Choroid plexus epithelial cell (primary cell): ENCODE results near the gene PLCB2.

Experiments
- DNase-seq: peaks from one replicate; pipeline ENCODE4 v3.0.0-alpha.2; 2010; ENCODE audit warnings: low read depth
- H3K4me3 ChIP-seq: 2 replicates; pipeline ENCODE4 v1.5.1; 2011; ENCODE audit warnings: low read depth, mild to moderate bottlenecking, control low read depth, low read length, moderate library complexity
- TF ChIP-seq, protein P1 (sequence below): conservative IDR thresholded peaks from 2 replicates; pipeline ENCODE4 v1.5.1; 2011; ENCODE audit warnings: low read depth, mild to moderate bottlenecking, control low read depth, inconsistent platforms, low read length, moderate library complexity

The PLCB2 gene

GRCh38 chr15:40349163-40349562, 41.4 kb upstream of the PLCB2 start:
- DNase-seq: no peak
- H3K4me3 ChIP-seq: no peak overlapping the region
- TF ChIP-seq, protein P1, sequence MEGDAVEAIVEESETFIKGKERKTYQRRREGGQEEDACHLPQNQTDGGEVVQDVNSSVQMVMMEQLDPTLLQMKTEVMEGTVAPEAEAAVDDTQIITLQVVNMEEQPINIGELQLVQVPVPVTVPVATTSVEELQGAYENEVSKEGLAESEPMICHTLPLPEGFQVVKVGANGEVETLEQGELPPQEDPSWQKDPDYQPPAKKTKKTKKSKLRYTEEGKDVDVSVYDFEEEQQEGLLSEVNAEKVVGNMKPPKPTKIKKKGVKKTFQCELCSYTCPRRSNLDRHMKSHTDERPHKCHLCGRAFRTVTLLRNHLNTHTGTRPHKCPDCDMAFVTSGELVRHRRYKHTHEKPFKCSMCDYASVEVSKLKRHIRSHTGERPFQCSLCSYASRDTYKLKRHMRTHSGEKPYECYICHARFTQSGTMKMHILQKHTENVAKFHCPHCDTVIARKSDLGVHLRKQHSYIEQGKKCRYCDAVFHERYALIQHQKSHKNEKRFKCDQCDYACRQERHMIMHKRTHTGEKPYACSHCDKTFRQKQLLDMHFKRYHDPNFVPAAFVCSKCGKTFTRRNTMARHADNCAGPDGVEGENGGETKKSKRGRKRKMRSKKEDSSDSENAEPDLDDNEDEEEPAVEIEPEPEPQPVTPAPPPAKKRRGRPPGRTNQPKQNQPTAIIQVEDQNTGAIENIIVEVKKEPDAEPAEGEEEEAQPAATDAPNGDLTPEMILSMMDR: no peak

DNA sequence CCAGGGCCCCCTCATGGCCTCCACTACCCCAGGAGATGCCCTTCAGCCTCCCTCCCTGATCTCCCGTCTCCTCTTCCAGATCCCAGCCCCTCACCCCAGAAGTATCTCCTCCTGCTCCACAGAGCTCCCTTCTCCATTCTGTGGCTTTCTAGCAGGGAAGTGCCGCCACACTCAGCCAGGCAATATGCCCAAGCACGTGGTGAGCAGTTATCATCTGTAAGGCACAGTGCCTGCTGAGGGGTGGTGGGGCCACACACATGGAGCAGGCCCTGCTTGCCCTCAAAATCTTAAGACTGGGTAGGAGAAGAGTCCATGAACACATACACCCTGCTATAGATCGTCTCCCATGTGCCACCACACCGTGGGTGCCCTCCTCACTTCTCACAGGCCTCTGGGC, 40.7 kb upstream of the PLCB2 start:
- no peak overlapping the region for H3K4me3 ChIP-seq
- TF ChIP-seq, protein P1: no peak
- no peak for DNase-seq

- TF ChIP-seq, protein P1: no peak
- DNase-seq: no peak
- no peak overlapping the region for H3K4me3 ChIP-seq
Observed at GRCh38 chr15:40347559-40348473, 40.1 kb upstream of the PLCB2 start.

DNA sequence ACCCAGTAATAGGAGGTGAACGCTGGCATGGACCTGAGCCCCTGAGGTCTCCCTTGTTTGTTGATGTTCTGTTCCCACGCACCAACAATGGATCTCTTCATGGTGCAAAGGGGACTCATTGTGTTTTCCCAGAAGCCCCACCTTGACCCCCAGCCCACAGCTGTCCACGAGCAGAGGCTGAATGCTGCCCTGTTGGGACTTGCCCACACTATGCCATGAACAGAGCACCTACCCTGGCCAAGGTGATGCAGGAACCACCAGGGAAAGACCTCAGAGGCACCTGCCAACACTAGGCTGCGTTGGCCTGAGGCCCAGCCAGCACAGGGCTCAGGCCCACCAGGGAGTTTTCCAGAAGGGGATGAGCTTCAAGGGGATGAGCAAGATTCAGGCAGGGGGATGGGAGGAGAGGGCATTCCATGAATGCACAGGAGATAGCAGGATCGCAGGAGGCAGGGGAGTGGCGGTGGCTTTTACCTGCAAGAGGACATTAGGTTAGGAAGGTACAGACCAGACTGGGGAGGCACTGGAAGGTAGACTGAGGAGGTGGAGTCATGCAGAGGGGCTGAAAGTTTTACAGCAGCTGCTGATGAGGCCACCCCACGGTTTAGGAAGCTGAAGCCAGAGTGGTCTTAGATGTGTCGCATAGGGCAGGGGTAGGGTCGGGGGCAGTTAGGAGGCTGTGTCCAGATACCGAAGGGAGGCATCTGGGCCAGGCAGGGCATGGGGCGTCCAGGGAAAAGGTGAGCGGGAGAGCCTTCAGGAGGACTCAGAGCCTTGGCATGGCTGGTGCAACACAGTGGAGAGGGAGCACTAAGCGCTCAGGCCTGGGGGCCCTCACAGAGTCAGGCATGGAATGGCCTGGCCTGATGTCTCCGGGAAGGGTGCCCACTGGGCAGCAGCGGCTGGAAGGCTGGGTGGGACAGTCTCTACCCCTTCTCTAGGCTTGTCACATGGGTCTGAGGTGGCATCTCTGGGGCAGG, 39.1 kb upstream of the PLCB2 start:
- H3K4me3 ChIP-seq: no peak overlapping the region
- TF ChIP-seq, protein P1: no peak
- no peak for DNase-seq

- TF ChIP-seq, protein P1: no peak
- H3K4me3 ChIP-seq: no peak overlapping the region
- no peak for DNase-seq
Observed at GRCh38 chr15:40345867-40346578, 38.3 kb upstream of the PLCB2 start.

- DNase-seq: no peak
- no peak overlapping the region for H3K4me3 ChIP-seq
- TF ChIP-seq, protein P1: no peak
Observed at GRCh38 chr15:40345225-40345866, 37.6 kb upstream of the PLCB2 start.
